AG09319 (cell line): ENCODE data around the gene RHBDF2.

Source experiments
- DNase-seq: peaks from one replicate; pipeline ENCODE4 v3.0.0-alpha.2; 2010; ENCODE audit warnings: low read depth; ENCODE audit errors: extremely low read depth
- TF ChIP-seq, protein P1 (sequence below): IDR thresholded peaks from 2 replicates; pipeline ENCODE4 v1.5.1; 2011; ENCODE audit warnings: low read depth, mild to moderate bottlenecking, inconsistent platforms, low read length, moderate library complexity

Gene RHBDF2

GRCh38 chr17:76438906-76439305, 62.3 kb downstream of the RHBDF2 start:
- DNase-seq, result no peak
- TF ChIP-seq, protein P1, sequence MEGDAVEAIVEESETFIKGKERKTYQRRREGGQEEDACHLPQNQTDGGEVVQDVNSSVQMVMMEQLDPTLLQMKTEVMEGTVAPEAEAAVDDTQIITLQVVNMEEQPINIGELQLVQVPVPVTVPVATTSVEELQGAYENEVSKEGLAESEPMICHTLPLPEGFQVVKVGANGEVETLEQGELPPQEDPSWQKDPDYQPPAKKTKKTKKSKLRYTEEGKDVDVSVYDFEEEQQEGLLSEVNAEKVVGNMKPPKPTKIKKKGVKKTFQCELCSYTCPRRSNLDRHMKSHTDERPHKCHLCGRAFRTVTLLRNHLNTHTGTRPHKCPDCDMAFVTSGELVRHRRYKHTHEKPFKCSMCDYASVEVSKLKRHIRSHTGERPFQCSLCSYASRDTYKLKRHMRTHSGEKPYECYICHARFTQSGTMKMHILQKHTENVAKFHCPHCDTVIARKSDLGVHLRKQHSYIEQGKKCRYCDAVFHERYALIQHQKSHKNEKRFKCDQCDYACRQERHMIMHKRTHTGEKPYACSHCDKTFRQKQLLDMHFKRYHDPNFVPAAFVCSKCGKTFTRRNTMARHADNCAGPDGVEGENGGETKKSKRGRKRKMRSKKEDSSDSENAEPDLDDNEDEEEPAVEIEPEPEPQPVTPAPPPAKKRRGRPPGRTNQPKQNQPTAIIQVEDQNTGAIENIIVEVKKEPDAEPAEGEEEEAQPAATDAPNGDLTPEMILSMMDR, result no peak

DNA sequence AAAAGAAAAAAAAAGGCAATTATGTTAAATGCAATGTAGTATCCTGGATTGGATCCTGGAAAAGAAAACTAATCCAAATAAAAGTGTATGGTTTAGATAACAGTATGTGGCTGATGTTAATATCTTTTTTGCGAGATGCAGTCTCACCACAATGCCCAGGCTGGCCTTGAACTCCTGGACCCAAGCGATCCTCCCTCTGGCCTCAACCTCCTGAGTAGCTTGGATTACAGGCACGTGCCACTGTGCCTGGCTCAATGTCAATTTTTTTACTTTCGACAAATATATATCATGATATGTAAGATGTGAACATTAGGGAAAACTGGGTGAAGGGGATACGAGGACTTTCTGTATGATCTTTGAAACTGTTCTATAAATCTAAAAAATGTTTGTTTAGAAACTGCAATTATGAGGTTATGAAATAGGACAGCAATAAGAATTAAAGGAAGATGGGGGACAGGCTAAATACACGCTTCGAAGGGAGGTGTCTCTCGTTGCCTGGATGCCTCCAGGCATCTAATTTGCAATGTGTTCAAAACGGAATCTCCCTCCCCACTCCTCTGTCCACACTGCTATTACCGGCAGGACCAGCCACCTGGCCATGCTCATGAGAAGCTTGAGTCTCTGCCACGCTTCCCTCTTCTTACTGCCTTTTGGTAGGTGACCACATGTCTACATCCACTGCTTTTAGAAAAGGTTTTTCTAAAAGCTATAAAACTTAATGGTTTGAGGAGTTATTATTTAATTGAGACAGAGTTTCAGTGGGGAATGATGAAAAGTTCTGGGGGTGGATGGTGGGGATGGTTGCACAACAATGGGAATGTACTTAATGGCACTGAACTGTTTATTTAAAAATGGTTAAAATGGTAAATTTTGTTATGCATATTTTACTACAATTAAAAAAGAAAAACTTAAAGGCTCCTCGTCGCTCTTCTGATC, 63.5 kb downstream of the RHBDF2 start:
- no peak for DNase-seq
- TF ChIP-seq, protein P1, result no peak

DNA sequence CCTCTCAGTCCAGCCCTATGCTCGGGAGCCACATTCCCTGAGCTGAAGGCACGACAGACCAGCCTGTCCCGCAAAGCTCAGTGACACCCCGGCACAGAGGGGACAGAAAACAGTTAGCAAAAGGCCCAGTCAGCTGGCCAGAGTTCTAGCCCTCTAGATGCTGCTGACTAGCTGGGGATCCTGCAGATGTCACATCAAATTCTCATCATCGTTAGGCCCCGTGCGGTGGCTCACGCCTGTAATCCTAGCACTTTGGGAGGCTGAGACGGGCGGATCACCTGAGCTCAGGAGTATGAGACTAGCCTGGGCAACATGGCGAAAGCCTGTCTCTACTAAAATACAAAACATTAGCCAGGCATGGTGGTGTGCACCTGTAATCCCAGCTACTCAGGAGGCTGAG, 65.5 kb downstream of the RHBDF2 start:
- DNase-seq, result no peak

GRCh38 chr17:76434870-76435269, 66.4 kb downstream of the RHBDF2 start:
- TF ChIP-seq, protein P1, result no peak
- DNase-seq, result no peak

More for the DNA sequence above, 65.5 kb downstream of the RHBDF2 start:
- TF ChIP-seq, protein P1, result no peak

DNA sequence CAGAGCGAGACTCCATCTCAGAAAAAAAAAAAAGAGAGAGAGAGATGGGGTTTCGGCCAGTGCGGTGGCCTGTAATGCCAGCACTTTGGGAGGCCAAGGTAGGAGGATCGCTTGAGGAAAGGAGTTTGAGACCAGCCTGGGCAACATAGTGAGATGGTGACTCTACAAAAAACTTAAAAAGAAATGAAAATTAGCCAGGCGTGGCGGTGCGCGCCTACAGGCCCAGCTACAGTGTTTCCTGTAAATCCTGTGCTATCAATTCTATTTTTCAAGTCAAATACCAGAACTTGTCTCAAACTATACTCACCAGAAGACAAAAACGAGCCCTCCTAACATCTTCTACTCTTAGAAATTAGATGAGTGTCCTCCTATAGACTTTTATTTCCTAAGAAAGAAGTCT, 67.5 kb downstream of the RHBDF2 start:
- no peak for DNase-seq
- TF ChIP-seq, protein P1, result no peak

DNA sequence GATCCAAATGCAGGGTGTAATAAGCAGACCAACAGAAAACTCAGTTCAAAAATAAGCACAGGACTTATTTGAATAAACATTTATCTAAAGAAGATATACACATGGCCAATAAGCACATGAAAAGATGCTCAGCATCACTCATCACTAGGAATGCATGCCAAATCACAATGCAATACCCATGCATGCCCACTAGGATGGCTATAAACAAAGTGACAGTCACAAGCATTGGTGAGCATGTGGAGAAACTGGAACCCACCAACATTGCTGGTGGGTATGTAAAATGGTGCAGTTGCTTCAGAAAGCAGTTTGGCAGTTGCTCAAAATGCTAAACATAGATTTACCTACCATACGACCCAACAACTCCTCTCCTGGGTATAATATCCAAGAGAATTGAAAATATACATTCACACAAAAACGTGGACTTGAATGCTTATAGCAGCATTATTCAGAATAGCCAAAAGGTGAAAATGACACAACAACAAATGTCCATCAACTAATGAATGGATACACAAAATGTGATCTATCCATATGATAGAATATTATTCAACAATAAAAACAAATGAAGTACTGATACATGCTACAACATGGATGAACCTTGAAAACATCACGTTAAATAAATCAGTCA, 68.4 kb downstream of the RHBDF2 start:
- DNase-seq, result no peak
- TF ChIP-seq, protein P1, result peak; percentile 17; the same call in 1 of the 2 replicates

GRCh38 chr17:76432004-76432403, 69.2 kb downstream of the RHBDF2 start:
- DNase-seq, result no peak
- TF ChIP-seq, protein P1, result no peak
